Activated T-cell treated with anti-CD3 and anti-CD28 coated beads, Interleukin-2, amount 50 U/mL, for 24 hours (primary cell): ENCODE measurements around the gene EYA2.

ENCODE experiments used
- DNase-seq: peaks from one replicate; pipeline ENCODE4 v3.0.0-alpha.2; 2020
- H3K27ac Mint-ChIP-seq: 2 replicates; pipeline ENCODE4 v1.8.0; 2020; ENCODE audit warnings: mild to moderate bottlenecking, mixed read lengths
- H3K27me3 Mint-ChIP-seq: 2 replicates; pipeline ENCODE4 v1.8.0; 2020; ENCODE audit warnings: mixed read lengths
- H3K36me3 Mint-ChIP-seq: 2 replicates; pipeline ENCODE4 v1.8.0; 2020; ENCODE audit warnings: low read depth, mixed read lengths
- H3K4me1 Mint-ChIP-seq: 2 replicates; pipeline ENCODE4 v1.8.0; 2020; ENCODE audit warnings: low read depth, mixed read lengths
- H3K4me3 Mint-ChIP-seq: 2 replicates; pipeline ENCODE4 v1.8.0; 2020; ENCODE audit warnings: mild to moderate bottlenecking, moderate library complexity, mixed read lengths
- H3K9me3 Mint-ChIP-seq: 2 replicates; pipeline ENCODE4 v1.8.0; 2020; ENCODE audit warnings: mixed read lengths

EYA2 gene

GRCh38 chr20:46933150-46933549 is 38.5 kb downstream of the EYA2 start:
- Mint-ChIP-seq H3K36me3 (no peaks in the 10 kb centered on the region), H3K4me3 (no peak overlapping the region), H3K9me3 (no peaks in the 10 kb centered on the region), H3K4me1 (no peaks in the 10 kb centered on the region), H3K27ac (no peak overlapping the region), H3K27me3 (peaks cover 18% of the 10 kb centered on the region)
- DNase-seq = no peak

- no peak for DNase-seq
- Mint-ChIP-seq H3K27ac (no peak overlapping the region), H3K36me3 (no peaks in the 10 kb centered on the region), H3K9me3 (no peaks in the 10 kb centered on the region), H3K27me3 (peaks cover 18% of the 10 kb centered on the region), H3K4me3 (no peak overlapping the region), H3K4me1 (no peaks in the 10 kb centered on the region)
Observed at GRCh38 chr20:46934746-46935287, 40.2 kb downstream of the EYA2 start.

- no peak for DNase-seq
- peaks cover 18% of the 10 kb centered on the region for H3K27me3 Mint-ChIP-seq
Observed at GRCh38 chr20:46935394-46936017, 40.9 kb downstream of the EYA2 start.

GRCh38 chr20:46936415-46937156 is 41.9 kb downstream of the EYA2 start:
- Mint-ChIP-seq H3K4me1 (no peaks in the 10 kb centered on the region), H3K36me3 (no peaks in the 10 kb centered on the region), H3K4me3 (no peak overlapping the region), H3K9me3 (no peaks in the 10 kb centered on the region), H3K27me3 (peaks cover 18% of the 10 kb centered on the region), H3K27ac (no peak overlapping the region)
- DNase-seq = no peak

More at GRCh38 chr20:46935394-46936017, 40.9 kb downstream of the EYA2 start:
- H3K9me3 Mint-ChIP-seq = no peaks in the 10 kb centered on the region
- no peaks in the 10 kb centered on the region for H3K36me3 Mint-ChIP-seq
- no peak overlapping the region for H3K27ac Mint-ChIP-seq
- no peaks in the 10 kb centered on the region for H3K4me1 Mint-ChIP-seq
- no peak overlapping the region for H3K4me3 Mint-ChIP-seq

GRCh38 chr20:46937157-46937523 is 42.5 kb downstream of the EYA2 start:
- Mint-ChIP-seq H3K9me3 (no peaks in the 10 kb centered on the region), H3K4me3 (no peak overlapping the region), H3K27ac (no peak overlapping the region), H3K27me3 (peaks cover 17% of the 10 kb centered on the region), H3K36me3 (no peaks in the 10 kb centered on the region), H3K4me1 (no peaks in the 10 kb centered on the region)
- DNase-seq = no peak

- Mint-ChIP-seq H3K9me3 (no peaks in the 10 kb centered on the region), H3K4me3 (no peak overlapping the region)
Observed at GRCh38 chr20:46937533-46938226, 43.0 kb downstream of the EYA2 start.

GRCh38 chr20:46938434-46938833 is 43.8 kb downstream of the EYA2 start:
- H3K36me3 Mint-ChIP-seq = no peaks in the 10 kb centered on the region
- DNase-seq = no peak
- no peak overlapping the region for H3K4me3 Mint-ChIP-seq
- H3K9me3 Mint-ChIP-seq = no peaks in the 10 kb centered on the region
- H3K27me3 Mint-ChIP-seq = peaks cover 9% of the 10 kb centered on the region
- no peak overlapping the region for H3K27ac Mint-ChIP-seq
- H3K4me1 Mint-ChIP-seq = no peaks in the 10 kb centered on the region

More at GRCh38 chr20:46937533-46938226, 43.0 kb downstream of the EYA2 start:
- no peak for DNase-seq
- H3K4me1 Mint-ChIP-seq = no peaks in the 10 kb centered on the region
- no peaks in the 10 kb centered on the region for H3K36me3 Mint-ChIP-seq
- H3K27me3 Mint-ChIP-seq = peaks cover 15% of the 10 kb centered on the region
- H3K27ac Mint-ChIP-seq = no peak overlapping the region

GRCh38 chr20:46939031-46939965 is 44.7 kb downstream of the EYA2 start:
- no peaks in the 10 kb centered on the region for H3K4me1 Mint-ChIP-seq
- H3K9me3 Mint-ChIP-seq = no peaks in the 10 kb centered on the region
- H3K27ac Mint-ChIP-seq = no peak overlapping the region
- no peaks in the 10 kb centered on the region for H3K36me3 Mint-ChIP-seq
- DNase-seq = no peak
- no peak overlapping the region for H3K4me3 Mint-ChIP-seq
- peaks cover 9% of the 10 kb centered on the region for H3K27me3 Mint-ChIP-seq

GRCh38 chr20:46940616-46941015 is 46.0 kb downstream of the EYA2 start:
- H3K36me3 Mint-ChIP-seq = no peaks in the 10 kb centered on the region
- no peaks in the 10 kb centered on the region for H3K9me3 Mint-ChIP-seq
- H3K27ac Mint-ChIP-seq = no peak overlapping the region
- H3K4me1 Mint-ChIP-seq = no peaks in the 10 kb centered on the region
- no peak overlapping the region for H3K4me3 Mint-ChIP-seq
- no peak for DNase-seq
- peaks cover 7% of the 10 kb centered on the region for H3K27me3 Mint-ChIP-seq

- no peak for DNase-seq
- H3K9me3 Mint-ChIP-seq = no peaks in the 10 kb centered on the region
- no peaks in the 10 kb centered on the region for H3K36me3 Mint-ChIP-seq
- no peak overlapping the region for H3K27ac Mint-ChIP-seq
- no peaks in the 10 kb centered on the region for H3K4me1 Mint-ChIP-seq
- peaks cover 9% of the 10 kb centered on the region for H3K27me3 Mint-ChIP-seq
- H3K4me3 Mint-ChIP-seq = no peak overlapping the region
Observed at GRCh38 chr20:46941404-46941803, 46.8 kb downstream of the EYA2 start.

- H3K36me3 Mint-ChIP-seq = no peaks in the 10 kb centered on the region
- no peak overlapping the region for H3K4me3 Mint-ChIP-seq
- H3K4me1 Mint-ChIP-seq = no peaks in the 10 kb centered on the region
- H3K27me3 Mint-ChIP-seq = peaks cover 18% of the 10 kb centered on the region
- H3K27ac Mint-ChIP-seq = no peak overlapping the region
- no peaks in the 10 kb centered on the region for H3K9me3 Mint-ChIP-seq
- DNase-seq = no peak
Observed at GRCh38 chr20:46943861-46944591, 49.4 kb downstream of the EYA2 start.

GRCh38 chr20:46945465-46945864 is 50.8 kb downstream of the EYA2 start:
- H3K27me3 Mint-ChIP-seq = peaks cover 18% of the 10 kb centered on the region
- no peaks in the 10 kb centered on the region for H3K4me1 Mint-ChIP-seq
- no peaks in the 10 kb centered on the region for H3K36me3 Mint-ChIP-seq
- no peak overlapping the region for H3K27ac Mint-ChIP-seq
- H3K9me3 Mint-ChIP-seq = no peaks in the 10 kb centered on the region
- H3K4me3 Mint-ChIP-seq = no peak overlapping the region
- DNase-seq = no peak

- Mint-ChIP-seq H3K4me3 (no peak overlapping the region), H3K27ac (no peak overlapping the region), H3K9me3 (no peaks in the 10 kb centered on the region), H3K36me3 (no peaks in the 10 kb centered on the region), H3K27me3 (peaks cover 18% of the 10 kb centered on the region), H3K4me1 (peaks cover under 1% of the 10 kb centered on the region)
- no peak for DNase-seq
Observed at GRCh38 chr20:46946181-46946624, 51.6 kb downstream of the EYA2 start.
